Subcutaneous abdominal adipose tissue (tissue), 5 donors: ENCODE measurements around the gene VPS35.
A peak's percentile ranks its signal among the peaks of the same experiment; 100 is the strongest.

Experiments used
- H3K27ac ChIP-seq: one replicate; pipeline ENCODE4 v1.7.0; 2013; ENCODE audit warnings: low read depth, mild to moderate bottlenecking, inconsistent platforms, low read length, moderate library complexity
- H3K27me3 ChIP-seq, 5 donors: one replicate each; pipeline ENCODE4 v1.7.0; 2013; ENCODE audit warnings: low read length in 5 of 5, inconsistent platforms in 1 of 5; ENCODE audit not compliant: control insufficient read depth in 5 of 5, insufficient read depth in 4 of 5
- H3K36me3 ChIP-seq, 5 donors: one replicate each; pipeline ENCODE4 v1.7.0; 2013; ENCODE audit warnings: low read length in 5 of 5; ENCODE audit not compliant: control insufficient read depth in 5 of 5, insufficient read depth in 5 of 5
- H3K4me1 ChIP-seq, 5 donors: one replicate each; pipeline ENCODE4 v1.7.0; 2013; ENCODE audit warnings: low read length in 5 of 5, mild to moderate bottlenecking in 3 of 5, moderate library complexity in 1 of 5; ENCODE audit not compliant: control insufficient read depth in 5 of 5, insufficient read depth in 5 of 5
- H3K4me3 ChIP-seq, 5 donors: one replicate each; pipeline ENCODE4 v1.7.0; 2013; ENCODE audit warnings: low read length in 5 of 5, low read depth in 1 of 5
- H3K9ac ChIP-seq, 5 donors: one replicate each; pipeline ENCODE4 v1.7.0; 2013; ENCODE audit warnings: low read length in 5 of 5, mild to moderate bottlenecking in 4 of 5, moderate library complexity in 3 of 5
- H3K9me3 ChIP-seq, 5 donors: one replicate each; pipeline ENCODE4 v1.7.0; 2013; ENCODE audit warnings: low read length in 5 of 5; ENCODE audit not compliant: control insufficient read depth in 5 of 5
- donor health status: healthy.
- donor health status: healthy.
- donor health status: healthy.
- donor health status: healthy.
- donor health status: healthy.

Gene VPS35

DNA sequence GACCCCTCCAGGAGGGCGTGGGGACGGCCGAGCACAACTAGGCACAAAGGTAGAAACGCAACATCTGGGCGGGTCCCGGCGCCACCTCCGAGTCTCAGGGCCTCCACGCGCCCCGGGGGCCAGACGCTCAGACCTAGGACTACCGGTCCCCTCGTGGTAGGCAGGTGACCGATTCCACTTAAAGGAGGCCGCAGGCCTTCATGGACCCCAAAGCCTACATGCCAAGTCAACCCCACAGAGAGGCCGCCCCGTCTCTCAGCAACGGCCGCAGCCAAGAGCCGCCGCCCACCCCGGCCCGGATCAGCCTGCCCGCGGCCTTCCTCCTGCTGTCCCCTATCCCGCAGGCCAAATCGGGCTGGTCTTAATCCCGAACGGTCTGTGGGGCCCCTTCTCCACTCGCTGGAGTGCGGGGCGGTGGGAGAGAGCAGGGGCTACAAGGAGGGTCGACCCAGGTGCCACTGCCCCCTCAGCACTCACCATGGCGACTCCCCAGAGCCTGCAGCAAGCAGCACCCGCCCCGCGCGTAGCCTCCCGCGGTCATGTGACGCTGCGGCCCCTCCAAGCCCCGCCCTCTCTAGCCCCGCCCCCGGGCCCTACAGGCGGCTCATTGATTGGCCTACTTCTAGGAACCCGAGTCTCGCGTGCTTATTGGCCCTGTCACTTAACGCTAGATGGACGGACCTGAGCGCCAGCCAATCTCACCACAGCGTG is at the start of gene VPS35:
Gene VPS35 (minus strand): TSS at position 525 of the 711 bp plus-strand sequence. CDS start 45 bp downstream, at position 480.
- peak within 1 kb of the TSS; percentile 51 to 94 (median 91) for H3K9ac ChIP-seq
- peaks cover 0 to 35% (median 30%) of the 10 kb centered on the region in 5 donors for H3K4me1 ChIP-seq
- no peaks in the 10 kb centered on the region for H3K9me3 ChIP-seq

DNA sequence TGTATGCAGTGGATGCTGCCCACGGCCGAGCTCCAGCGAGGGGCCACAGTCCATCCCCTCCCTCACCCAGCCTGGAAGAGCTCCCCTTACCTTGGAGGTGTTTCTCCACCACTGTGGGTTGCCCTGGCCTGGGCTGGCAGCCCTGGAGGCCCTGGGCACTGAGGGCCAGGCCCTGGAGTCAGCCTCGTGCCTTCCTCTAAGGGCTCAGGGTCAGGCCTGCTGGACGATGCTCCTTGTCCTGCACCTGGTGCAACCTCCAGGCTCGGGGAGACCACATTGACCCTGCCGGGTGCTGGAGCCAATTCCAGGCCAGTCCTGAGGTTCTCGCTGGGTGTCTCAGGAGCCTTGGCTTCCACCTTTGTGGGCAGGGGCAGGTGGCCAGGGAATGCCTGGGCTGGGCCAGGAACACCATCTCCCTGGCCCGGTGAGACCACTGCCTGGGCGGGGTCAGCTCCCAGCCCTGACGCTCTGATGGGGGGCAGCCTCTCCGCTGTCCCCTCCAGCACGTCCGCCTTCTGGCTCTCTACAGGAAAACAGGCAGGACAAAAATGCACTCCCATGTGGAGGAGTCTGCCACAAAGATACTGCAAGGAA is 48.7 kb upstream of the VPS35 start:
- no peak overlapping the region for H3K4me3 ChIP-seq
- H3K27ac ChIP-seq = no peak overlapping the region

More for the DNA sequence above, at the start of gene VPS35:
- Histone ChIP-seq H3K36me3 (no peaks in the 10 kb centered on the region), H3K27ac (peak within 1 kb of the TSS; percentile 91), H3K27me3 (no peaks in the 10 kb centered on the region), H3K4me3 (peak within 1 kb of the TSS; percentile 88 to 99 (median 95))

DNA sequence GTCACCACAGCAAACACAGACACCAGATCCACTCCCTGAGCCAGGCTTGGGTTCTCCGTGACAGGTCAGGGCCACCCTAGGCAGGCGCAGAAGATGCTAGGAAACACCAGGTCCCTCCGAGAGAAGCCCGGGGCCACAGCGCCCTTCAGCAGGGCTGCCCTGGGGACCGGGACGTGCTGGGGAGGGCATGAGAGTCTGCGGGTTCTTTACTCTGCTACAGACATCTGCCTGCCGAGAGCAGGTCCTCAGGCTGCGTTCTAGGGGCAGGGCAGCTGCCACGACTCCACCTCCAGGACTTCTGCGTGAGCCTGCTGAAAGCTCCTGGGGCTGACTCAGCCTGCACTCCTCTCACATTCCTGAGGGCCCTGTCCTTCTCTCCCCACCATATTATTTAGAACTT is 47.7 kb upstream of the VPS35 start:
- H3K4me1 ChIP-seq = peaks cover 0 to 2% (median 0%) of the 10 kb centered on the region in 5 donors
- no peak overlapping the region for H3K9ac ChIP-seq
- no peaks in the 10 kb centered on the region for H3K9me3 ChIP-seq
- H3K27ac ChIP-seq = no peak overlapping the region
- no peaks in the 10 kb centered on the region for H3K36me3 ChIP-seq
- H3K27me3 ChIP-seq = no peaks in the 10 kb centered on the region
- no peak overlapping the region for H3K4me3 ChIP-seq

More for the DNA sequence above, 48.7 kb upstream of the VPS35 start:
- H3K36me3 ChIP-seq = no peaks in the 10 kb centered on the region
- no peaks in the 10 kb centered on the region for H3K9me3 ChIP-seq
- peaks cover 0 to 2% (median 0%) of the 10 kb centered on the region in 5 donors for H3K4me1 ChIP-seq
- no peaks in the 10 kb centered on the region for H3K27me3 ChIP-seq
- no peak overlapping the region for H3K9ac ChIP-seq

GRCh38 chr16:46733319-46733830 is 44.4 kb upstream of the VPS35 start:
- peaks cover 0 to 2% (median 0%) of the 10 kb centered on the region in 5 donors for H3K4me1 ChIP-seq
- no peaks in the 10 kb centered on the region for H3K9me3 ChIP-seq
- no peak overlapping the region for H3K27ac ChIP-seq
- H3K27me3 ChIP-seq = no peaks in the 10 kb centered on the region
- no peak overlapping the region for H3K9ac ChIP-seq
- no peak overlapping the region for H3K4me3 ChIP-seq
- H3K36me3 ChIP-seq = no peaks in the 10 kb centered on the region

DNA sequence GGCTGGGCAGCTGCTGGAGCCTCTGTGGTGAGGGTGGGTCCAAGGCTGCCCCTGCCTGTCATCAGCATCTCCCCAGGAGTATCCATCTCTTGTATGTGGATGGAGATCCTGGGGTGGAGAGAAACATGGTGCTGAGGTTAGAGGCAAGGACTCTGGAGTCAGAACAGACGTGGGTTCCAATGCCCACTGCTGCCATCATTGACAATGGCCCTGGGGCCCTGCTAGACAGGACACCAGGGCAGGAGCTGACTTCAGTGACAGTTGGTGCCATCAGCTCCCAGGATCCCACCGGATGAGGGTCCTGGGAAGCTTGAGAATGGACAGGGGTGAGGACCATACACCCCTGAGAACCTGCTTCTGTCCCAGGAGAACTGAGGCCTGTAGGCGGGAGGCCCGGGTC is 43.6 kb upstream of the VPS35 start:
- Histone ChIP-seq H3K4me1 (peaks cover 0 to 2% (median 0%) of the 10 kb centered on the region in 5 donors), H3K9me3 (no peaks in the 10 kb centered on the region), H3K4me3 (no peak overlapping the region), H3K27ac (no peak overlapping the region), H3K27me3 (no peaks in the 10 kb centered on the region), H3K36me3 (no peaks in the 10 kb centered on the region), H3K9ac (no peak overlapping the region)

- H3K36me3 ChIP-seq = no peaks in the 10 kb centered on the region
- H3K9ac ChIP-seq = no peak overlapping the region
- peaks cover 0 to 5% (median 0%) of the 10 kb centered on the region in 5 donors for H3K9me3 ChIP-seq
- H3K27me3 ChIP-seq = no peaks in the 10 kb centered on the region
- no peak overlapping the region for H3K4me3 ChIP-seq
- no peak overlapping the region for H3K27ac ChIP-seq
- H3K4me1 ChIP-seq = peaks cover 0 to 2% (median 0%) of the 10 kb centered on the region in 5 donors
Observed at GRCh38 chr16:46731691-46732555, 42.9 kb upstream of the VPS35 start.

GRCh38 chr16:46730801-46731690 is 42.1 kb upstream of the VPS35 start:
- no peak overlapping the region for H3K27ac ChIP-seq
- H3K9ac ChIP-seq = no peak overlapping the region
- no peaks in the 10 kb centered on the region for H3K36me3 ChIP-seq
- peaks cover 0 to 5% (median 0%) of the 10 kb centered on the region in 5 donors for H3K9me3 ChIP-seq
- no peaks in the 10 kb centered on the region for H3K4me1 ChIP-seq
- H3K27me3 ChIP-seq = no peaks in the 10 kb centered on the region
- H3K4me3 ChIP-seq = no peak overlapping the region

DNA sequence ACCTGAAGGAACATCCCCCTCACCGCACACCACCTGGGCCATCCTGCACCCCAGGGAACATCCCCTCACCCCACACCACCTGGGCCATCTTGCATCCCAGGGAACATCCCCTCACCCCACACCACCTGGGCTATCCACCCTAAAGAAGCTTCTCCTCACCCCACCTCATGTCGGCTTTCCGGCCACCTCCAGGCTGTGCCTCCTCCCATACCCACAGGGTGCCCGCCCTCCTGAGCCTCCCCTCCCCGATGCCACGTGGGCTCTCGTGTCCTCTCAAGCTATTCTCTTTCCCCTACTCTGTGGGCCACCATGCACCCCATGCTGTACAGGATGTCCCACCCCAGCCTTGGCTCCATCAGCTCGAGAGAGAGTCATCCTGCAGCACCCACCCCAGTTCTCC is 41.1 kb upstream of the VPS35 start:
- no peak overlapping the region for H3K9ac ChIP-seq
- H3K36me3 ChIP-seq = no peaks in the 10 kb centered on the region
- no peak overlapping the region for H3K27ac ChIP-seq
- H3K9me3 ChIP-seq = peaks cover 0 to 6% (median 4%) of the 10 kb centered on the region in 5 donors
- no peaks in the 10 kb centered on the region for H3K4me1 ChIP-seq
- H3K4me3 ChIP-seq = no peak overlapping the region
- no peaks in the 10 kb centered on the region for H3K27me3 ChIP-seq

DNA sequence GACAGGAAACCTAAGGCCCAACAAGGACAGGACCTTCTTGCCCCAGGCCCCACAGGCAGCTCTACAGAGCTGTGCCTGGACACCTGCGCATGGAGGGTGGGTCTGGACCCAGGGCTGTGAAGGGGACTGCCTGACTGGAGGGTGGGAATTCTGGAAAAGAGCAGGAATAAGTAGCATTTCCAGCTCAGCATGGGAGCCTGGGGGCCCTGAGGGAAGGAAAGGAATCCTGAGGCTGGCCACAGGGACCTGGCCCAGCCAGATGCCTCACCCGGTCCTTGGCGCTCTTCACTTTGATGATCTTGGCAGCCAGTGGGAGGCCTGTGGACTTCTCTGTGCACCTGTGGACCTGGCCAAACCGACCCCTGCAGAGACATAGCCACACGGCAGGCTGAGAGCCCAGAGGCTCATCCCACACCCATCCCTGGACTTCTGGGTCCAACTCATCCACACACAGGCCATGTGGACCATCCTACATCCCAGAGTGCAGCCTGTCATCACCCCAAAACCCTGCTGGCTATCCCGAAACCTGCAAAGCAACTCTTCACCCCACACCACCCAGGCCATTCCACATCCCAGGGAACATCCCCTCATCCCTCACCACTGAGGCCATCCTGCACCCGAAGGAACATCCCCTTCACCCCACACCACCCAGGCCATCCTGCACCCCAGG is 40.5 kb upstream of the VPS35 start:
- no peaks in the 10 kb centered on the region for H3K4me1 ChIP-seq

More for the DNA sequence above, 40.5 kb upstream of the VPS35 start:
- H3K36me3 ChIP-seq = no peaks in the 10 kb centered on the region
- no peak overlapping the region for H3K9ac ChIP-seq
- H3K27me3 ChIP-seq = no peaks in the 10 kb centered on the region
- peaks cover 0 to 7% (median 4%) of the 10 kb centered on the region in 5 donors for H3K9me3 ChIP-seq
- H3K27ac ChIP-seq = no peak overlapping the region
- H3K4me3 ChIP-seq = no peak overlapping the region
